Heart left ventricle (tissue), 16 donors: ENCODE results near the gene EIF2AK2. TPM values are rescaled to one million over a fixed set of nuclear protein-coding genes. Genes with fewer than 3 reads are reported as not detected.

Experiments
- ATAC-seq, 4 donors: fragments of 200-7000 bp; cut with Tn5 transposase; one replicate each; pipeline ENCODE4 v1.9.1; 2020 to 2022; ENCODE audit warnings: moderate library complexity in 4 of 4, mild to moderate bottlenecking in 3 of 4, moderate number of reproducible peaks in 1 of 4
- DNase-seq, 5 donors: peaks; one replicate each; pipeline ENCODE4 v3.0.0-alpha.2; 2020
- H3K27ac ChIP-seq, 12 donors: fragments of 200-600 bp; sonication (generic) in 4 of 12; one replicate each; pipeline versions ENCODE4 v1.5.0 to v1.8.0; 2016 to 2022; ENCODE audit warnings: mild to moderate bottlenecking in 2 of 12
- H3K27me3 ChIP-seq, 9 donors: fragments of 200-600 bp; sonication (generic) in 2 of 9; one replicate each; pipeline versions ENCODE4 v1.5.1 to v1.8.0; 2016 to 2022; ENCODE audit warnings: mild to moderate bottlenecking in 3 of 9
- H3K36me3 ChIP-seq, 9 donors: fragments of 200-600 bp; sonication (generic) in 2 of 9; one replicate each; pipeline versions ENCODE4 v1.5.0 to v1.8.0; 2018 to 2022; ENCODE audit warnings: mild to moderate bottlenecking in 2 of 9
- H3K4me1 ChIP-seq, 12 donors: fragments of 200-600 bp; sonication (generic) in 4 of 12; one replicate each; pipeline versions ENCODE4 v1.5.0 to v1.8.0; 2016 to 2022; ENCODE audit warnings: mild to moderate bottlenecking in 3 of 12
- H3K4me3 ChIP-seq, 12 donors: fragments of 200-600 bp; sonication (generic) in 4 of 12; one replicate each; pipeline versions ENCODE4 v1.5.0 to v1.8.0; 2017 to 2022; ENCODE audit warnings: mild to moderate bottlenecking in 9 of 12, moderate library complexity in 4 of 12
- H3K9me3 ChIP-seq, 12 donors: fragments of 200-600 bp; sonication (generic) in 4 of 12; one replicate each; pipeline versions ENCODE4 v1.5.0 to v1.8.0; 2016 to 2022; ENCODE audit warnings: mild to moderate bottlenecking in 1 of 12
- POLR2A ChIP-seq, 2 donors: fragments of 450-650 bp; IDR thresholded peaks; one replicate each; pipeline ENCODE4 v1.6.1; 2017; ENCODE audit warnings: antibody characterized with exemption in 2 of 2, mild to moderate bottlenecking in 2 of 2, moderate library complexity in 2 of 2
- WGBS, 4 donors: extraction: QIAGEN DNeasy Blood & Tissue Kit in 2 of 4; methylation state at CpG; one replicate each; pipeline versions ENCODE4 v1.1.5 to v1.1.7; 2013 to 2018; 5-methylcytosine and 5-hydroxymethylcytosine counted together
- intact Hi-C, 10 donors: fragments of 100-400 bp; cut with DNase I; formaldehyde crosslinking; loops; one replicate each; pipeline versions ENCODE4 v1.11.1 to v1.14.2; 2022
- polyA plus RNA-seq, 2 donors: library from polyadenylated mRNA; stranded (reverse); fragments of 200-250 nt; gene quantifications; one replicate each; pipeline ENCODE4 v1.2.3, GENCODE V29; 2013
- total RNA-seq, 9 donors: library from RNA; depleted of rRNA in 2 of 9; stranded (reverse); fragments of >200 nt in 2 of 9; fragmentation: NEBNext Ultra II Directional in 3 of 9; extraction: Animal tissue kit (Norgen Biotek cat#: 25700) in 3 of 9; gene quantifications; one replicate each; pipeline versions ENCODE4 v1.1.0 to v1.2.4, GENCODE V29; 2016 to 2023
- TF ChIP-seq, protein P1 (sequence below), 12 donors: fragments of 200-600 bp; sonication (generic) in 4 of 12; IDR thresholded peaks; one replicate each; pipeline versions ENCODE4 v1.5.0 to v1.8.0; 2018 to 2022; ENCODE audit warnings: antibody characterized with exemption in 12 of 12, mild to moderate bottlenecking in 5 of 12
- donor health status: ischemic (EF 13 %, LVEDD 7.1; RV severe dilation, severe dysfunction).
- donor health status: healthy with polysubstance abuse.
- donor health status: DM: no; HTN: yes; CAD: no.
- donor health status: DM: no; HTN: no; CAD: no.
- donor health status: ischemic (EF 25% LVEDD 6.9; RV normal size, moderate dysfunction).
- donor health status: ischemic (EF 25% LVEDD 5.7; RV mildly dilated, moderate dysfunction).
- donor health status: healthy.
- donor health status: DM: yes; HTN: yes; CAD: no.
- donor health status: ischemic (EF 35%, LVEDD 5.7; RV mildly dilated, moderate dysfunction).
- donor health status: nonischemic (EF 11% LVEDD 7.7; RV severe dilation, severe dysfunction).
- donor health status: DM: yes; HTN: yes; CAD: no.
- donor health status: PGD.
- donor health status: ischemic (EF 29% LVEDD 5.4; RV normal size, mild dysfunction).
- donor health status: nonischemic (EF 23%, LVEDD 6.1; RV moderate dilation, normal function).

The EIF2AK2 gene
- total and polyA plus RNA-seq, 11 donors, result 4.9 to 38.2 (median 19.2) TPM

GRCh38 chr2:37189452-37190153, 32.8 kb upstream of the EIF2AK2 start:
- Histone ChIP-seq H3K27ac (no peak overlapping the region), H3K36me3 (no peaks in the 10 kb centered on the region), H3K4me3 (no peak overlapping the region), H3K9me3 (no peaks in the 10 kb centered on the region), H3K27me3 (peaks cover 0 to 4% (median 0%) of the 10 kb centered on the region in 9 donors), H3K4me1 (no peaks in the 10 kb centered on the region)
- 73 to 86% (median 81%) methylated on average over 6 of the region's 6 CpGs for WGBS, 4 donors
- no peak for DNase-seq
- intact Hi-C loops, result no loop called here
- TF ChIP-seq, protein P1, sequence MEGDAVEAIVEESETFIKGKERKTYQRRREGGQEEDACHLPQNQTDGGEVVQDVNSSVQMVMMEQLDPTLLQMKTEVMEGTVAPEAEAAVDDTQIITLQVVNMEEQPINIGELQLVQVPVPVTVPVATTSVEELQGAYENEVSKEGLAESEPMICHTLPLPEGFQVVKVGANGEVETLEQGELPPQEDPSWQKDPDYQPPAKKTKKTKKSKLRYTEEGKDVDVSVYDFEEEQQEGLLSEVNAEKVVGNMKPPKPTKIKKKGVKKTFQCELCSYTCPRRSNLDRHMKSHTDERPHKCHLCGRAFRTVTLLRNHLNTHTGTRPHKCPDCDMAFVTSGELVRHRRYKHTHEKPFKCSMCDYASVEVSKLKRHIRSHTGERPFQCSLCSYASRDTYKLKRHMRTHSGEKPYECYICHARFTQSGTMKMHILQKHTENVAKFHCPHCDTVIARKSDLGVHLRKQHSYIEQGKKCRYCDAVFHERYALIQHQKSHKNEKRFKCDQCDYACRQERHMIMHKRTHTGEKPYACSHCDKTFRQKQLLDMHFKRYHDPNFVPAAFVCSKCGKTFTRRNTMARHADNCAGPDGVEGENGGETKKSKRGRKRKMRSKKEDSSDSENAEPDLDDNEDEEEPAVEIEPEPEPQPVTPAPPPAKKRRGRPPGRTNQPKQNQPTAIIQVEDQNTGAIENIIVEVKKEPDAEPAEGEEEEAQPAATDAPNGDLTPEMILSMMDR (IDR thresholded peaks at IDR 0.05), result no peak
- peak in 1 of 4 donors; percentile 64 for ATAC-seq

DNA sequence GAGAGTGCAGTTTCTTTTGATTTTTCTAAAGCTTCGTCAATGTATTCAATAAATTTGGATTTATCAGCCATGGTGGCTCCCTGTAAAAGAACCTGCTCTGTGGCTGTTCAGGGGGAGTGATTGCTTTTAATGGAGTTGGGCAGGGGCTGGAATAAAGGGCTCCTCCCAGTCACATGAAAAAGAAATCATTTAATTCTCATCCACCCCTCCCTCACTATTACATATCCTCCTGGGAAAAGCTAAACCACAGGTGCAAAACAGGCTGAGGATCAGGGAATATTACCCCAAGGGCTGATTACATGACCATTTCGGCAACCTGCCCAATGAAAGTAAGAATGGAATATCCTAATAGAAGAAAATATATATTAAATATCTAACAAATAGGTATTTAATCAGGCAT, 31.8 kb upstream of the EIF2AK2 start, which contains the start of gene SULT6B1:
Gene SULT6B1 (minus strand): TSS at position 101 of the 400 bp plus-strand sequence. CDS start 30 bp downstream, at position 71.
- ATAC-seq (no peak), DNase-seq (no peak)
- no peak for TF ChIP-seq POLR2A (IDR thresholded peaks at IDR 0.05)
- TF ChIP-seq, protein P1 (IDR thresholded peaks at IDR 0.05), result no peak
- Histone ChIP-seq H3K4me1 (no peaks in the 10 kb centered on the region), H3K27me3 (peaks cover 0 to 4% (median 0%) of the 10 kb centered on the region in 9 donors), H3K9me3 (no peaks in the 10 kb centered on the region), H3K4me3 (no peak within 1 kb of the TSS), H3K36me3 (no peaks in the 10 kb centered on the region), H3K27ac (no peak within 1 kb of the TSS)
- intact Hi-C loops, result no loop called here
- 93 to 99% (median 96%) methylated on average over 2 of the region's 2 CpGs for WGBS, 4 donors

DNA sequence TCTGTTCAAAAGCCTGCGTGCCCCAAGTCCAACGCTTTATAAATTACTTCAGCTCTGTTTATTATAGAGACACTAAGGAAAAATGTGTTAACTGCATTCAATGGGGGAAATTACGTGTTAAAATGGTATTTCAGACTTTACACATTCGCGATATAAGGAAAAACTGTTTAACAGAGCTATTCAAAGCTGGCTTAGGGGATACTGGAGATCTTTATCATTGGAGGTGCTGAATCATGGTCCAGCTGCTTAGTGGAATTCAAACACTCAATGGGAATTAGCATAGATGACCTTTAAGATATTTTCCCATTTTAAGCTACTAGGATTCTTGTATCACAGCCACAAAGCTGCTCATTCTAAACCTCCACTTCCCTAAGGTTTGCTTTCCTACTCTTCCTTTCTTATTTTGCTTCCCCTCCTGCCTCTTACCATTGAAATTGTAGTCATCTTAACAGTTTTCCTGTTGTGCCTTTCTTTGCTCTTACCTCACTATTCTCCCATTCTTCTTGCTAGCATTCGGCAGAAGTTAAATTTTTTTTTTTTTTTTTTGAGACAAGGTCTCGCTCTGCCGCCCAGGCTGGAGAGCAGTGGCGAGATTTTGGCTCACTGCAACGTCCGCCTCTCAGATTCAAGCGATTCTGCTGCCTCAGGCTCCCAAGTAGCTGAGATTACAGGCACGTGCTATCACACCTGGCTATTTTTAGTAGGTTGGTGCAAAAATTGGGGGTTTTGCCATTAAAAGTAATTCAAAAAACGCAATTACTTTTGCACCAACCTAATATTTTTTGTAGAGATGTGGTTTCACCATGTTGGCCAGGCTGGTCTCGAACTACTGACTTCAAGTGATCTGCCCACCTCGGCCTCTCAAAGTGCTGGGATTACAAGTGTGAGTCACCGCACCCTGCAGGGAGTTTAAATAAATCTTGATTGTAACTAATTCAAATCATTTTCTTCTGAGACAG, 25.2 kb upstream of the EIF2AK2 start:
- 68 to 79% (median 73%) methylated on average over 17 of the region's 17 CpGs for WGBS, 4 donors
- Histone ChIP-seq H3K4me3 (no peak overlapping the region), H3K36me3 (no peaks in the 10 kb centered on the region), H3K9me3 (no peaks in the 10 kb centered on the region), H3K27me3 (peaks cover 0 to 8% (median 0%) of the 10 kb centered on the region in 9 donors), H3K27ac (no peak overlapping the region), H3K4me1 (no peaks in the 10 kb centered on the region)
- intact Hi-C loops, result no loop called here
- DNase-seq (no peak), ATAC-seq (no peak)
- TF ChIP-seq POLR2A (IDR thresholded peaks at IDR 0.05), result no peak
- TF ChIP-seq, protein P1 (IDR thresholded peaks at IDR 0.05), result no peak

GRCh38 chr2:37180640-37181039, 23.9 kb upstream of the EIF2AK2 start:
- 93 to 97% (median 95%) methylated on average over 5 of the region's 5 CpGs for WGBS, 4 donors

More at GRCh38 chr2:37180640-37181039, 23.9 kb upstream of the EIF2AK2 start:
- DNase-seq (no peak), ATAC-seq (no peak)
- Histone ChIP-seq H3K4me3 (no peak overlapping the region), H3K27ac (no peak overlapping the region), H3K36me3 (no peaks in the 10 kb centered on the region), H3K9me3 (no peaks in the 10 kb centered on the region), H3K4me1 (no peaks in the 10 kb centered on the region), H3K27me3 (peaks cover 0 to 4% (median 0%) of the 10 kb centered on the region in 9 donors)
- intact Hi-C loops, result no loop called here
- TF ChIP-seq, protein P1 (IDR thresholded peaks at IDR 0.05), result no peak
- TF ChIP-seq POLR2A (IDR thresholded peaks at IDR 0.05), result no peak
